Activated effector memory CD4-positive, alpha-beta T cell treated with Interleukin-2 at 50 U/mL for 16 hours (primary cell): ENCODE data around the gene MYH9.
"Not testable (repeated sequence)": the region's sequence is repeated elsewhere in the genome, so short reads cannot be mapped to it uniquely, and the experiment has no call there.

Experiments
- DNase-seq: peaks from one replicate; pipeline ENCODE4 v3.0.0-alpha.2; 2020

The MYH9 gene

GRCh38 chr22:36261675-36262074, 126.1 kb downstream of the MYH9 start:
- not testable (repeated sequence) for DNase-seq

- no peak for DNase-seq
These were observed 128.0 kb downstream of the MYH9 start for GRCh38 chr22:36259615-36260300.

- no peak for DNase-seq
These were observed 128.8 kb downstream of the MYH9 start for GRCh38 chr22:36258701-36259614.

GRCh38 chr22:36257948-36258670, 129.7 kb downstream of the MYH9 start:
- no peak for DNase-seq

GRCh38 chr22:36257308-36257707, 130.5 kb downstream of the MYH9 start:
- DNase-seq: no peak

GRCh38 chr22:36256478-36256877, 131.3 kb downstream of the MYH9 start:
- DNase-seq: no peak

- not testable (repeated sequence) for DNase-seq
These were observed 132.2 kb downstream of the MYH9 start for GRCh38 chr22:36255572-36255971.

GRCh38 chr22:36253523-36254490, 134.0 kb downstream of the MYH9 start:
- DNase-seq: no peak

- DNase-seq: no peak
These were observed 134.8 kb downstream of the MYH9 start, which contains the start of gene APOL1 for GRCh38 chr22:36252754-36253522. APOL1 (plus strand) TSS chr22:36253133; CDS start chr22:36254956, 1,823 bp downstream.

GRCh38 chr22:36251979-36252608, 135.7 kb downstream of the MYH9 start:
- DNase-seq: not testable (repeated sequence)

- DNase-seq: not testable (repeated sequence)
These were observed 137.3 kb downstream of the MYH9 start for GRCh38 chr22:36250292-36250960.

GRCh38 chr22:36249160-36249559, 138.6 kb downstream of the MYH9 start:
- DNase-seq: no peak

- DNase-seq: no peak
These were observed 139.8 kb downstream of the MYH9 start for GRCh38 chr22:36247955-36248354.

- no peak for DNase-seq
These were observed 141.0 kb downstream of the MYH9 start for GRCh38 chr22:36246718-36247117.

- no peak for DNase-seq
These were observed 141.9 kb downstream of the MYH9 start for GRCh38 chr22:36245805-36246356.

- DNase-seq: no peak
These were observed 143.0 kb downstream of the MYH9 start for GRCh38 chr22:36244522-36245391.

- no peak for DNase-seq
These were observed 143.8 kb downstream of the MYH9 start for GRCh38 chr22:36243986-36244385.

- peak; percentile 75 for DNase-seq
These were observed 148.2 kb downstream of the MYH9 start, which contains the start of gene APOL2 for GRCh38 chr22:36239401-36240171. APOL2 (minus strand) TSS chr22:36239527; CDS start chr22:36233162, 6,365 bp downstream.
